DND-41 (cell line): ENCODE data around the gene LGR6.

Experiments used
- EZH2 ChIP-seq: IDR thresholded peaks from 3 replicates; pipeline ENCODE4 v1.6.1; 2012; ENCODE audit warnings: borderline replicate concordance, low read depth, mild to moderate bottlenecking, moderate library complexity, low read length, inconsistent platforms; ENCODE audit not compliant: severe bottlenecking
- TF ChIP-seq, protein P1 (sequence below): IDR thresholded peaks from 2 replicates; pipeline ENCODE4 v1.5.1; 2012; ENCODE audit warnings: borderline replicate concordance, low read length, moderate library complexity, mild to moderate bottlenecking; ENCODE audit not compliant: poor library complexity, severe bottlenecking; ENCODE audit errors: extremely low read depth

DNA sequence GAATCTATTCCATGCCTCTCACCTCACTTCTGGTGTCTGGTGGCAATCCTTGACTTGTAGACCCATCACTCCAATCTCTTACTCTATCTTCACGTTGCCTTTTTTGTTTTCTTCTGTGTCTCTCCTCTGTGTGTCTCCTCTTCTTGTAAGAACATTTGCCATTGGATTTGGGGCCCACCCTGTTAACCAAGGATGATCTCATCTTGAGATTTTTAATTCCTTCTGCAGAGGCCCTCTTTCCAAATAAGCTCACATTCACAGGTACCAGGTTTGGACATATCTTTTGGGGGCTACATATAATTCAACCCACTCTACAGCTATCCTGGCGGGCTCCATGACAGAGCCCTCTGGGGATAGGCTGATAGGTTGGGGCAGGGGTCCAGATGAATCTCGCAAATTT is 92.3 kb downstream of the LGR6 start:
- TF ChIP-seq, protein P1, sequence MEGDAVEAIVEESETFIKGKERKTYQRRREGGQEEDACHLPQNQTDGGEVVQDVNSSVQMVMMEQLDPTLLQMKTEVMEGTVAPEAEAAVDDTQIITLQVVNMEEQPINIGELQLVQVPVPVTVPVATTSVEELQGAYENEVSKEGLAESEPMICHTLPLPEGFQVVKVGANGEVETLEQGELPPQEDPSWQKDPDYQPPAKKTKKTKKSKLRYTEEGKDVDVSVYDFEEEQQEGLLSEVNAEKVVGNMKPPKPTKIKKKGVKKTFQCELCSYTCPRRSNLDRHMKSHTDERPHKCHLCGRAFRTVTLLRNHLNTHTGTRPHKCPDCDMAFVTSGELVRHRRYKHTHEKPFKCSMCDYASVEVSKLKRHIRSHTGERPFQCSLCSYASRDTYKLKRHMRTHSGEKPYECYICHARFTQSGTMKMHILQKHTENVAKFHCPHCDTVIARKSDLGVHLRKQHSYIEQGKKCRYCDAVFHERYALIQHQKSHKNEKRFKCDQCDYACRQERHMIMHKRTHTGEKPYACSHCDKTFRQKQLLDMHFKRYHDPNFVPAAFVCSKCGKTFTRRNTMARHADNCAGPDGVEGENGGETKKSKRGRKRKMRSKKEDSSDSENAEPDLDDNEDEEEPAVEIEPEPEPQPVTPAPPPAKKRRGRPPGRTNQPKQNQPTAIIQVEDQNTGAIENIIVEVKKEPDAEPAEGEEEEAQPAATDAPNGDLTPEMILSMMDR, result no peak
- no peak for TF ChIP-seq EZH2
